T-cell (primary cell): ENCODE measurements around the gene LSP1. TPM values are rescaled to one million over a fixed set of nuclear protein-coding genes. Genes with fewer than 3 reads are reported as not detected.

ENCODE experiments used
- ATAC-seq, 4 experiments: fragments of 200-7000 bp in 3 of 4; fragments of 150-1000 bp in 1 of 4; cut with Tn5 transposase; replicated peaks in 1 of 4; 1 replicate in 3 of 4; 2 replicates in 1 of 4; pipeline ENCODE4 v1.10.0; 2021; ENCODE audit warnings: moderate library complexity in 3 of 4, mild to moderate bottlenecking in 2 of 4, moderate number of reproducible peaks in 1 of 4
- CTCF ChIA-PET, 2 donors: fragments of 300-600 bp; sonication (Branson Sonifier 250); formaldehyde crosslinking; loops; one replicate each; lab custom pipeline; 2022; ENCODE audit warnings: antibody characterized with exemption in 2 of 2; lab: Charles Lee
- POLR2A ChIA-PET, 2 donors: fragments of 300-600 bp; sonication (Branson Sonifier 250); formaldehyde crosslinking; loops; one replicate each; lab custom pipeline; 2022; ENCODE audit warnings: antibody characterized with exemption in 2 of 2; lab: Charles Lee
- DNase-seq, 35 experiments: peaks; one replicate each; pipeline versions ENCODE4 v3.0.0 to v3.0.0-alpha.2; 2013 to 2023
- H3K27ac ChIP-seq: one replicate; pipeline ENCODE4 v1.5.1; 2013; ENCODE audit warnings: low read length
- H3K27me3 ChIP-seq, 2 experiments: replicated peaks in 1 of 2; 1 replicate in 1 of 2; 2 replicates in 1 of 2; pipeline versions ENCODE4 v1.6.1 to v1.7.0; 2013; ENCODE audit warnings: low read length in 1 of 2, mixed read lengths in 1 of 2; ENCODE audit not compliant: control insufficient read depth in 2 of 2, insufficient read depth in 2 of 2; ENCODE audit errors: extremely low read depth in 1 of 2
- H3K36me3 ChIP-seq, 2 donors: 1 replicate in 1 of 2; 2 replicates in 1 of 2; pipeline versions ENCODE4 v1.6.1 to v1.7.0; 2013; ENCODE audit warnings: low read length in 1 of 2; ENCODE audit not compliant: control insufficient read depth in 2 of 2, insufficient read depth in 1 of 2; ENCODE audit errors: extremely low read depth in 1 of 2
- H3K4me1 ChIP-seq, 2 experiments: 1 replicate in 1 of 2; 2 replicates in 1 of 2; pipeline versions ENCODE4 v1.6.1 to v1.7.0; 2013; ENCODE audit warnings: low read length in 2 of 2, mixed read lengths in 1 of 2; ENCODE audit not compliant: insufficient read depth in 2 of 2, control insufficient read depth in 1 of 2; ENCODE audit errors: extremely low read depth in 1 of 2
- H3K4me3 ChIP-seq, 2 donors: 1 replicate in 1 of 2; 2 replicates in 1 of 2; pipeline versions ENCODE4 v1.5.1 to v1.7.0; 2013; ENCODE audit warnings: mild to moderate bottlenecking in 2 of 2, low read length in 1 of 2, moderate library complexity in 1 of 2; ENCODE audit not compliant: control insufficient read depth in 1 of 2; ENCODE audit errors: extremely low read depth in 1 of 2
- H3K9me3 ChIP-seq: 2 replicates; pipeline ENCODE4 v1.7.0; 2013
- H3K27ac Mint-ChIP-seq, 2 donors: one replicate each; pipeline ENCODE4 v1.8.0; 2020 to 2021; ENCODE audit warnings: mild to moderate bottlenecking in 2 of 2, mixed read lengths in 2 of 2
- H3K27me3 Mint-ChIP-seq, 2 donors: one replicate each; pipeline ENCODE4 v1.8.0; 2021 to 2022; ENCODE audit warnings: mixed read lengths in 2 of 2
- H3K36me3 Mint-ChIP-seq: one replicate; pipeline ENCODE4 v1.8.0; 2021; ENCODE audit warnings: mixed read lengths
- H3K4me1 Mint-ChIP-seq, 3 donors: one replicate each; pipeline ENCODE4 v1.8.0; 2020 to 2022; ENCODE audit warnings: mixed read lengths in 3 of 3, mild to moderate bottlenecking in 1 of 3
- H3K4me3 Mint-ChIP-seq, 3 donors: one replicate each; pipeline ENCODE4 v1.8.0; 2020 to 2022; ENCODE audit warnings: mild to moderate bottlenecking in 3 of 3, mixed read lengths in 3 of 3, moderate library complexity in 3 of 3
- H3K9me3 Mint-ChIP-seq, 3 donors: one replicate each; pipeline ENCODE4 v1.8.0; 2020 to 2022; ENCODE audit warnings: mixed read lengths in 3 of 3
- WGBS: methylation state at CpG from one replicate; pipeline ENCODE4 v1.1.5; 2013; ENCODE audit warnings: missing lambda C conversion rate; ENCODE audit not compliant: insufficient coverage; 5-methylcytosine and 5-hydroxymethylcytosine counted together
- total RNA-seq, 35 experiments: library from RNA in 6 of 35; stranded (reverse) in 6 of 35; fragments of 120-200 nt in 1 of 35; gene quantifications; one replicate each; pipeline versions ENCODE4 v1.2.1 to v1.2.4 and lab custom pipeline; 2013 to 2026

Gene LSP1
- total RNA-seq, 5 donors from 2014 or later (not counting 1 experiment from before 2014, with no cell fraction given), result 286 to 514 (median 375) TPM

- H3K4me1 Mint-ChIP-seq, result peaks cover 43 to 49% (median 49%) of the 10 kb centered on the region in 3 donors
- DNase-seq (peak in 2 of 35 experiments; percentile 16 to 36), ATAC-seq (no peak)
- Histone ChIP-seq H3K36me3 (peaks cover 17 to 56% of the 10 kb centered on the region in 2 donors), H3K27ac (peak overlapping the region; percentile 65), H3K27me3 (no peaks in the 10 kb centered on the region), H3K4me3 (no peak overlapping the region), H3K9me3 (no peaks in the 10 kb centered on the region), H3K4me1 (peaks cover 22 to 56% of the 10 kb centered on the region in 2 experiments)
- H3K4me3 Mint-ChIP-seq, result peak overlapping the region in 1 of 3 donors; percentile 76
- H3K27me3 Mint-ChIP-seq, result no peaks in the 10 kb centered on the region
- ChIA-PET CTCF (no interaction called here), POLR2A (no interaction called here)
- H3K36me3 Mint-ChIP-seq, result peaks cover 8% of the 10 kb centered on the region
- peak overlapping the region; percentile 89 to 94 for H3K27ac Mint-ChIP-seq
- WGBS, result 57% methylated on average over 8 of the region's 9 CpGs
- H3K9me3 Mint-ChIP-seq, result peaks cover 0 to under 1% (median 0%) of the 10 kb centered on the region in 3 donors
Measured at GRCh38 chr11:1888347-1888753, 35.5 kb downstream of the LSP1 start.

- H3K36me3 Mint-ChIP-seq, result peaks cover 8% of the 10 kb centered on the region
- ATAC-seq, result peak; percentile 1 to 15 (median 8)
- ChIA-PET POLR2A (no interaction called here), CTCF (no interaction called here)
- peak overlapping the region; percentile 25 to 76 (median 46) for H3K4me3 Mint-ChIP-seq
- peaks cover 47 to 53% (median 49%) of the 10 kb centered on the region in 3 donors for H3K4me1 Mint-ChIP-seq
- Histone ChIP-seq H3K4me3 (peak overlapping the region in 1 of 2 donors; percentile 44), H3K4me1 (peaks cover 22 to 53% of the 10 kb centered on the region in 2 experiments), H3K9me3 (no peaks in the 10 kb centered on the region), H3K27me3 (no peaks in the 10 kb centered on the region), H3K36me3 (peaks cover 15 to 51% of the 10 kb centered on the region in 2 donors), H3K27ac (peak overlapping the region; percentile 65)
- H3K27me3 Mint-ChIP-seq, result no peaks in the 10 kb centered on the region
- WGBS, result 54% methylated on average over 6 of the region's 6 CpGs
- peak overlapping the region; percentile 89 to 94 for H3K27ac Mint-ChIP-seq
- H3K9me3 Mint-ChIP-seq, result peaks cover 0 to 5% (median 0%) of the 10 kb centered on the region in 3 donors
- peak in 1 of 35 experiments; percentile 13 for DNase-seq
Measured at GRCh38 chr11:1888811-1889210, 35.9 kb downstream of the LSP1 start.

GRCh38 chr11:1889224-1889930, 36.5 kb downstream of the LSP1 start:
- Mint-ChIP-seq H3K4me1 (peaks cover 48 to 53% (median 49%) of the 10 kb centered on the region in 3 donors), H3K4me3 (peak overlapping the region; percentile 46 to 76 (median 46)), H3K9me3 (peaks cover 0 to 5% (median 0%) of the 10 kb centered on the region in 3 donors), H3K36me3 (peaks cover 8% of the 10 kb centered on the region), H3K27me3 (no peaks in the 10 kb centered on the region), H3K27ac (peak overlapping the region; percentile 89 to 94)
- CTCF ChIA-PET, result no interaction called here
- Histone ChIP-seq H3K27me3 (no peaks in the 10 kb centered on the region), H3K4me3 (peak overlapping the region; percentile 44 to 67), H3K4me1 (peaks cover 22 to 53% of the 10 kb centered on the region in 2 experiments), H3K27ac (peak overlapping the region; percentile 65), H3K36me3 (peaks cover 9 to 45% of the 10 kb centered on the region in 2 donors), H3K9me3 (no peaks in the 10 kb centered on the region)
- peak; percentile 89 to 94 (median 90) for ATAC-seq
- WGBS, result 18% methylated on average over 32 of the region's 34 CpGs
- POLR2A ChIA-PET, result interaction anchor here in 1 of 2 donors (0.7 kb wide), 1 partner anchor 53 kb away, joined by 4 read pairs; no protein-coding TSS in a partner anchor
- DNase-seq, result peak; percentile 65 to 89 (median 82)

- peaks cover 0 to 5% (median 0%) of the 10 kb centered on the region in 3 donors for H3K9me3 Mint-ChIP-seq
- H3K9me3 ChIP-seq, result no peaks in the 10 kb centered on the region
- peaks cover 7 to 37% of the 10 kb centered on the region in 2 donors for H3K36me3 ChIP-seq
- H3K27ac ChIP-seq, result peak overlapping the region; percentile 65
- H3K27me3 ChIP-seq, result no peaks in the 10 kb centered on the region
- ATAC-seq (peak in 1 of 4 experiments; percentile 6), DNase-seq (peak in 2 of 35 experiments; percentile 14 to 30)
- ChIA-PET CTCF (no interaction called here), POLR2A (interaction anchor here in 1 of 2 donors (0.7 kb wide), 1 partner anchor 52 kb away, joined by 4 read pairs; no protein-coding TSS in a partner anchor)
- H3K27ac Mint-ChIP-seq, result peak overlapping the region; percentile 51 to 84
- no peaks in the 10 kb centered on the region for H3K27me3 Mint-ChIP-seq
- WGBS, result 50% methylated on average over 25 of the region's 33 CpGs
- H3K4me1 ChIP-seq, result peaks cover 22 to 53% of the 10 kb centered on the region in 2 experiments
- H3K4me3 Mint-ChIP-seq, result peak overlapping the region; percentile 24 to 76 (median 25)
- peaks cover 8% of the 10 kb centered on the region for H3K36me3 Mint-ChIP-seq
- peak overlapping the region; percentile 44 to 67 for H3K4me3 ChIP-seq
- H3K4me1 Mint-ChIP-seq, result peaks cover 48 to 53% (median 49%) of the 10 kb centered on the region in 3 donors
Measured at GRCh38 chr11:1889941-1890855, 37.3 kb downstream of the LSP1 start.

GRCh38 chr11:1890856-1891830, 38.3 kb downstream of the LSP1 start:
- 65% methylated on average over 31 of the region's 34 CpGs for WGBS
- Mint-ChIP-seq H3K36me3 (peaks cover 8% of the 10 kb centered on the region), H3K27ac (peak overlapping the region; percentile 46 to 61), H3K4me1 (peaks cover 48 to 53% (median 49%) of the 10 kb centered on the region in 3 donors), H3K27me3 (no peaks in the 10 kb centered on the region), H3K4me3 (peak overlapping the region; percentile 3 to 76 (median 4)), H3K9me3 (peaks cover 0 to 5% (median 0%) of the 10 kb centered on the region in 3 donors)
- DNase-seq (peak in 1 of 35 experiments; percentile 13), ATAC-seq (no peak)
- Histone ChIP-seq H3K27ac (peak overlapping the region; percentile 65), H3K36me3 (peaks cover 7 to 28% of the 10 kb centered on the region in 2 donors), H3K4me3 (peak overlapping the region; percentile 44 to 67), H3K27me3 (no peaks in the 10 kb centered on the region), H3K9me3 (no peaks in the 10 kb centered on the region), H3K4me1 (peaks cover 22 to 53% of the 10 kb centered on the region in 2 experiments)
- CTCF ChIA-PET, result interaction anchor here (0.5 to 1.0 kb wide), 2 partner anchors 26 to 52 kb away, joined by 3 to 4 read pairs; partner anchors contain the start of gene TNNI2 (in 1 of the 2)
- POLR2A ChIA-PET, result interaction anchor here in 1 of 2 donors (0.7 kb wide), 1 partner anchor 15 kb away, joined by 3 read pairs; no protein-coding TSS in a partner anchor
